ENCODE results near the gene TFEB.

The TFEB gene

GRCh38 chr6:41640426-41640825 is 95.0 kb downstream of the TFEB start:
- TF ChIP-seq YY1 (IDR thresholded peaks at IDR 0.05; ENCODE audit: low read depth) (no peak), FOXM1 (IDR thresholded peaks at IDR 0.05; ENCODE audit: borderline replicate concordance, low read depth) (no peak), CEBPB (IDR thresholded peaks at IDR 0.05) (no peak), CREB1 (IDR thresholded peaks at IDR 0.05; ENCODE audit: low read depth) (no peak), RAD21 (IDR thresholded peaks at IDR 0.05; ENCODE audit: low read depth) (no peak), TEAD4 (IDR thresholded peaks at IDR 0.05) (no peak), EP300 (IDR thresholded peaks at IDR 0.05; ENCODE audit: borderline replicate concordance) (no peak), EGR1 (IDR thresholded peaks at IDR 0.05) (no peak), NFIC (IDR thresholded peaks at IDR 0.05) (no peak)

DNA sequence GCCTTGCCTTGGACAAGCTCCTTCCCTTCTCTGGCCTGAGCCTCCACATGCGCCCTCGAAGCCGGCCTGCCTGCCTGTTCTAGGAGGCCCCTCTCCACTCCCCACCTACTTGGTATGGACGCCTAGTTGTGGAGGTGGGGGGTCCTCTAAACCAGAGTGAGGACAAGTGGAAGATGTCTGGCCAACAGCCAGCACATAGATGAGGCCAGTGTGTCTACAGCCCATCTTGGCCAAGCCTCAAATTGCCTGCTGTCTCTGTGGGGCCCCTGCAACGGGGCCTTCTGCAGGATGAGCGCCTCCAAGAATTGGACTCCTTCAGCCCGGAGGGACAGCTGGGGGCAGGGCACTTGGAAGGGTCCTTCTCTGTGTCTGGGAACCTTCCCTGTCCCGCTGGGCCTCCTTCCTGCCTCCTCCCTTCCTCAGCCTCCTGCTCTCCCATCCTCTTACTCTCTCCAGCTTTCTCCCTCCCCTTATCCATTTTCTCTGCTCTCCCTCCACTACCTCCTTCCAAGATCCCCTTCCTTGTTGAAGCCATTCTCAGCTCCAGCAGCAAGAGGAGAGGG is 95.5 kb downstream of the TFEB start:
- TF ChIP-seq NFIC (IDR thresholded peaks at IDR 0.05) (no peak), TAF1 (IDR thresholded peaks at IDR 0.05; ENCODE audit: low read depth) (no peak), EP300 (IDR thresholded peaks at IDR 0.05; ENCODE audit: borderline replicate concordance) (no peak), FOXM1 (IDR thresholded peaks at IDR 0.05; ENCODE audit: borderline replicate concordance, low read depth) (no peak), TCF12 (IDR thresholded peaks at IDR 0.05; ENCODE audit: low read depth) (no peak), ZBTB7A (IDR thresholded peaks at IDR 0.05; ENCODE audit: low read depth) (no peak), MAX (IDR thresholded peaks at IDR 0.05) (no peak)
- TF ChIP-seq, protein P1, sequence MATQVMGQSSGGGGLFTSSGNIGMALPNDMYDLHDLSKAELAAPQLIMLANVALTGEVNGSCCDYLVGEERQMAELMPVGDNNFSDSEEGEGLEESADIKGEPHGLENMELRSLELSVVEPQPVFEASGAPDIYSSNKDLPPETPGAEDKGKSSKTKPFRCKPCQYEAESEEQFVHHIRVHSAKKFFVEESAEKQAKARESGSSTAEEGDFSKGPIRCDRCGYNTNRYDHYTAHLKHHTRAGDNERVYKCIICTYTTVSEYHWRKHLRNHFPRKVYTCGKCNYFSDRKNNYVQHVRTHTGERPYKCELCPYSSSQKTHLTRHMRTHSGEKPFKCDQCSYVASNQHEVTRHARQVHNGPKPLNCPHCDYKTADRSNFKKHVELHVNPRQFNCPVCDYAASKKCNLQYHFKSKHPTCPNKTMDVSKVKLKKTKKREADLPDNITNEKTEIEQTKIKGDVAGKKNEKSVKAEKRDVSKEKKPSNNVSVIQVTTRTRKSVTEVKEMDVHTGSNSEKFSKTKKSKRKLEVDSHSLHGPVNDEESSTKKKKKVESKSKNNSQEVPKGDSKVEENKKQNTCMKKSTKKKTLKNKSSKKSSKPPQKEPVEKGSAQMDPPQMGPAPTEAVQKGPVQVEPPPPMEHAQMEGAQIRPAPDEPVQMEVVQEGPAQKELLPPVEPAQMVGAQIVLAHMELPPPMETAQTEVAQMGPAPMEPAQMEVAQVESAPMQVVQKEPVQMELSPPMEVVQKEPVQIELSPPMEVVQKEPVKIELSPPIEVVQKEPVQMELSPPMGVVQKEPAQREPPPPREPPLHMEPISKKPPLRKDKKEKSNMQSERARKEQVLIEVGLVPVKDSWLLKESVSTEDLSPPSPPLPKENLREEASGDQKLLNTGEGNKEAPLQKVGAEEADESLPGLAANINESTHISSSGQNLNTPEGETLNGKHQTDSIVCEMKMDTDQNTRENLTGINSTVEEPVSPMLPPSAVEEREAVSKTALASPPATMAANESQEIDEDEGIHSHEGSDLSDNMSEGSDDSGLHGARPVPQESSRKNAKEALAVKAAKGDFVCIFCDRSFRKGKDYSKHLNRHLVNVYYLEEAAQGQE (IDR thresholded peaks at IDR 0.05; ENCODE audit: low read depth) = no peak

- TF ChIP-seq CREB1 (IDR thresholded peaks at IDR 0.05; ENCODE audit: low read depth) (no peak), MAX (IDR thresholded peaks at IDR 0.05) (no peak), FOXM1 (IDR thresholded peaks at IDR 0.05; ENCODE audit: borderline replicate concordance, low read depth) (no peak), EP300 (IDR thresholded peaks at IDR 0.05; ENCODE audit: borderline replicate concordance) (no peak), RAD21 (IDR thresholded peaks at IDR 0.05; ENCODE audit: low read depth) (no peak), ZBTB7A (IDR thresholded peaks at IDR 0.05; ENCODE audit: low read depth) (no peak)
- TF ChIP-seq, protein P2, sequence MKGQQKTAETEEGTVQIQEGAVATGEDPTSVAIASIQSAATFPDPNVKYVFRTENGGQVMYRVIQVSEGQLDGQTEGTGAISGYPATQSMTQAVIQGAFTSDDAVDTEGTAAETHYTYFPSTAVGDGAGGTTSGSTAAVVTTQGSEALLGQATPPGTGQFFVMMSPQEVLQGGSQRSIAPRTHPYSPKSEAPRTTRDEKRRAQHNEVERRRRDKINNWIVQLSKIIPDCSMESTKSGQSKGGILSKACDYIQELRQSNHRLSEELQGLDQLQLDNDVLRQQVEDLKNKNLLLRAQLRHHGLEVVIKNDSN (IDR thresholded peaks at IDR 0.05) = no peak
Measured at GRCh38 chr6:41638935-41639808, 96.2 kb downstream of the TFEB start.

GRCh38 chr6:41638002-41638934 is 97.1 kb downstream of the TFEB start, which contains the start of gene MDFI:
Gene MDFI (plus strand): TSS chr6:41638468. CDS start chr6:41638750, 282 bp downstream.
- TF ChIP-seq NFIC (IDR thresholded peaks at IDR 0.05) (no peak), TAF1 (IDR thresholded peaks at IDR 0.05; ENCODE audit: low read depth) (no peak), RAD21 (IDR thresholded peaks at IDR 0.05; ENCODE audit: low read depth) (no peak), CREB1 (IDR thresholded peaks at IDR 0.05; ENCODE audit: low read depth) (no peak), TCF12 (IDR thresholded peaks at IDR 0.05; ENCODE audit: low read depth) (no peak), EP300 (IDR thresholded peaks at IDR 0.05; ENCODE audit: borderline replicate concordance) (no peak), YY1 (IDR thresholded peaks at IDR 0.05; ENCODE audit: low read depth) (no peak), FOXM1 (IDR thresholded peaks at IDR 0.05; ENCODE audit: borderline replicate concordance, low read depth) (no peak), EGR1 (IDR thresholded peaks at IDR 0.05) (no peak), ZBTB7A (IDR thresholded peaks at IDR 0.05; ENCODE audit: low read depth) (no peak), TEAD4 (IDR thresholded peaks at IDR 0.05) (no peak), MAX (IDR thresholded peaks at IDR 0.05) (no peak), CEBPB (IDR thresholded peaks at IDR 0.05) (no peak)
- TF ChIP-seq, protein P1 (IDR thresholded peaks at IDR 0.05; ENCODE audit: low read depth) = no peak
- TF ChIP-seq, protein P2 (IDR thresholded peaks at IDR 0.05) = no peak

Measured in Ishikawa (cell line).